Mononuclear cell (primary cell): ENCODE data around the gene PTP4A2. TPM values are rescaled to one million over a fixed set of nuclear protein-coding genes. Genes with fewer than 3 reads are reported as not detected.
"Not testable (repeated sequence)": the region's sequence is repeated elsewhere in the genome, so short reads cannot be mapped to it uniquely, and the experiment has no call there.

Experiments used
- H3K27me3 ChIP-seq: 2 replicates; pipeline ENCODE4 v1.6.0; 2011; ENCODE audit warnings: low read length, control low read depth; ENCODE audit not compliant: insufficient read depth
- H3K4me1 ChIP-seq: 2 replicates; pipeline ENCODE4 v1.5.1; 2011; ENCODE audit warnings: mild to moderate bottlenecking, low read length, control low read depth; ENCODE audit not compliant: insufficient read depth
- H3K4me3 ChIP-seq: 2 replicates; pipeline ENCODE4 v1.5.1; 2011; ENCODE audit warnings: mild to moderate bottlenecking, low read length, moderate library complexity
- H3K9me3 ChIP-seq: 2 replicates; pipeline ENCODE4 v1.5.1; 2011; ENCODE audit warnings: low read depth, mild to moderate bottlenecking, control low read depth, low read length
- total RNA-seq: library from RNA; depleted of rRNA; stranded (reverse); fragments of >200 nt; gene quantifications from one replicate; pipeline ENCODE4 v1.2.3, GENCODE V29; 2012

Gene PTP4A2
- total RNA-seq, 1 donor = 729 TPM

GRCh38 chr1:31895474-31896198 lies 42.5 kb downstream of the PTP4A2 start:
- H3K9me3 ChIP-seq, H3K27me3 ChIP-seq, H3K4me1 ChIP-seq, H3K4me3 ChIP-seq: not testable (repeated sequence)

GRCh38 chr1:31891280-31891679 lies 46.9 kb downstream of the PTP4A2 start:
- no peaks in the 10 kb centered on the region for H3K9me3 ChIP-seq
- H3K27me3 ChIP-seq = no peaks in the 10 kb centered on the region
- no peak overlapping the region for H3K4me3 ChIP-seq
- H3K4me1 ChIP-seq = peaks cover 28% of the 10 kb centered on the region

- Histone ChIP-seq H3K4me1 (peaks cover 28% of the 10 kb centered on the region), H3K4me3 (no peak overlapping the region), H3K27me3 (no peaks in the 10 kb centered on the region), H3K9me3 (no peaks in the 10 kb centered on the region)
Observed at GRCh38 chr1:31888291-31888690, 49.9 kb downstream of the PTP4A2 start.

- no peak overlapping the region for H3K4me3 ChIP-seq
- no peaks in the 10 kb centered on the region for H3K9me3 ChIP-seq
- H3K4me1 ChIP-seq = peaks cover 28% of the 10 kb centered on the region
- H3K27me3 ChIP-seq = no peaks in the 10 kb centered on the region
Observed at GRCh38 chr1:31886866-31887265, 51.3 kb downstream of the PTP4A2 start.

GRCh38 chr1:31885851-31886250 lies 52.3 kb downstream of the PTP4A2 start:
- H3K9me3 ChIP-seq = no peaks in the 10 kb centered on the region
- peaks cover 26% of the 10 kb centered on the region for H3K4me1 ChIP-seq
- no peaks in the 10 kb centered on the region for H3K27me3 ChIP-seq
- no peak overlapping the region for H3K4me3 ChIP-seq

- Histone ChIP-seq H3K9me3 (no peaks in the 10 kb centered on the region), H3K27me3 (no peaks in the 10 kb centered on the region), H3K4me3 (no peak overlapping the region), H3K4me1 (peaks cover 17% of the 10 kb centered on the region)
Observed at GRCh38 chr1:31883357-31883942, 54.7 kb downstream of the PTP4A2 start.

- H3K4me1 ChIP-seq = peaks cover 23% of the 10 kb centered on the region
- no peaks in the 10 kb centered on the region for H3K9me3 ChIP-seq
- H3K27me3 ChIP-seq = no peaks in the 10 kb centered on the region
- H3K4me3 ChIP-seq = no peak overlapping the region
Observed at GRCh38 chr1:31881688-31882000, 56.5 kb downstream of the PTP4A2 start.

- Histone ChIP-seq H3K4me1 (peaks cover 23% of the 10 kb centered on the region), H3K27me3 (no peaks in the 10 kb centered on the region), H3K4me3 (no peak overlapping the region), H3K9me3 (no peaks in the 10 kb centered on the region)
Observed at GRCh38 chr1:31880957-31881687, 57.0 kb downstream of the PTP4A2 start.

GRCh38 chr1:31879981-31880608 lies 58.1 kb downstream of the PTP4A2 start:
- Histone ChIP-seq H3K9me3 (no peaks in the 10 kb centered on the region), H3K4me3 (no peak overlapping the region), H3K27me3 (no peaks in the 10 kb centered on the region), H3K4me1 (peaks cover 23% of the 10 kb centered on the region)

- peaks cover 32% of the 10 kb centered on the region for H3K4me1 ChIP-seq
- H3K27me3 ChIP-seq = no peaks in the 10 kb centered on the region
- H3K4me3 ChIP-seq = no peak overlapping the region
- H3K9me3 ChIP-seq = no peaks in the 10 kb centered on the region
Observed at GRCh38 chr1:31878058-31878457, 60.1 kb downstream of the PTP4A2 start.

- H3K4me3 ChIP-seq = no peak overlapping the region
- H3K4me1 ChIP-seq = peaks cover 37% of the 10 kb centered on the region
- no peaks in the 10 kb centered on the region for H3K9me3 ChIP-seq
- H3K27me3 ChIP-seq = no peaks in the 10 kb centered on the region
Observed at GRCh38 chr1:31877544-31877943, 60.6 kb downstream of the PTP4A2 start.

GRCh38 chr1:31875636-31876236 lies 62.4 kb downstream of the PTP4A2 start:
- Histone ChIP-seq H3K9me3 (no peaks in the 10 kb centered on the region), H3K4me3 (no peak overlapping the region), H3K27me3 (no peaks in the 10 kb centered on the region), H3K4me1 (peaks cover 37% of the 10 kb centered on the region)

GRCh38 chr1:31874942-31875341 lies 63.2 kb downstream of the PTP4A2 start:
- H3K27me3 ChIP-seq = no peaks in the 10 kb centered on the region
- peaks cover 29% of the 10 kb centered on the region for H3K4me1 ChIP-seq
- H3K9me3 ChIP-seq = no peaks in the 10 kb centered on the region
- no peak overlapping the region for H3K4me3 ChIP-seq

- no peak overlapping the region for H3K4me3 ChIP-seq
- no peaks in the 10 kb centered on the region for H3K9me3 ChIP-seq
- no peaks in the 10 kb centered on the region for H3K27me3 ChIP-seq
- peaks cover 22% of the 10 kb centered on the region for H3K4me1 ChIP-seq
Observed at GRCh38 chr1:31872658-31873636, 65.2 kb downstream of the PTP4A2 start.
